ENCODE measurements around the gene IFIT2. TPM values are rescaled to one million over a fixed set of nuclear protein-coding genes. Genes with fewer than 3 reads are reported as not detected.

Gene IFIT2
- total RNA-seq, 1 experiment from 2014 or later = 1.0 TPM

DNA sequence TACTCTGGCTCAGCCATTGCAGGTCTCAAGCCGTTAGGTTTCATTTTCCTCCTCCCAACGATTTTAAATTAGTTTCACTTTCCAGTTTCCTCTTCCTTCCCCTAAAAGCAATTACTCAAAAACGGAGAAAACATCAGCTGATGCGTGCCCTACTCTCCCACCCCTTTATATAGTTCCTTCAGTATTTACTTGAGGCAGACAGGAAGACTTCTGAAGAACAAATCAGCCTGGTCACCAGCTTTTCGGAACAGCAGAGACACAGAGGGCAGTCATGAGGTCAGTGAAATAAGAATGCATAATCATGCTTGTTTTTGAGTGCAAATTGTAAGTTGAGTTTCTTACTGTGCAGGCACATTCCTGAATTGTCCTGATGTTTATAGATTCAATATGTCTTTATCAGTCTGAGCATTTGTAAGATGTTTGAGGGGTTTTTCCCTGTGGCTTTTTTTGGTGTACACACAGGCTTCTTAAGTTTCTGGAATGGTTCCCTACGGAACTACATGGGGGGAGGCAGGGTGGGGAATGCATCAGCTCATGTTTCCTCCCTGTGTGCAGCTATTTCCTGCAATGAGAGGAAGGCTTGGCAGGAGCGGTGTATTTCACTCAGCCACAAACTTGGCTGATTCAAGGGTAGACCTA, 26.1 kb downstream of the IFIT2 start, which contains the start of gene IFIT3 (continued):
- peak; percentile 26; the same call in 1 of the 2 replicates for TF ChIP-seq SIN3A (IDR thresholded peaks at IDR 0.05; ENCODE audit: low read depth)
- TF ChIP-seq CBX3 (IDR thresholded peaks at IDR 0.05; ENCODE audit: low read depth) = peak; percentile 50; the same call in 1 of the 2 replicates
- peak; percentile 40 for TF ChIP-seq POLR2A (IDR thresholded peaks at IDR 0.05; ENCODE audit: borderline replicate concordance, extremely low read depth, insufficient read depth, insufficient read length)
- no peak for TF ChIP-seq ZFX (IDR thresholded peaks at IDR 0.05)
- TF ChIP-seq EZH2 (IDR thresholded peaks at IDR 0.05) = no peak

GRCh38 chr10:89329151-89329550, 27.3 kb downstream of the IFIT2 start:
- H3K4me1 ChIP-seq (ENCODE audit: control insufficient read depth in 1 of 2, insufficient read depth in 2 of 2, low read length in 2 of 2) = peaks cover 12 to 30% of the 10 kb centered on the region in 2 experiments; a peak in 3 of 4 replicates
- H3K4me2 ChIP-seq (ENCODE audit: low read length) = no peak overlapping the region
- ATAC-seq (no peak), DNase-seq (ENCODE audit: low read depth, low spot score) (no peak)
- H3K4me3 ChIP-seq (replicated peaks in 1 of 2; ENCODE audit: low read depth in 1 of 2, low read length in 2 of 2) = no peak overlapping the region
- no peak overlapping the region for H3K9ac ChIP-seq (ENCODE audit: low read length)
- TF ChIP-seq CTCF (IDR thresholded peaks at IDR 0.05 in 2 of 3, conservative IDR thresholded peaks at IDR 0.05 in 1 of 3; ENCODE audit: borderline replicate concordance in 1 of 3, insufficient read depth in 1 of 3, low read depth in 2 of 3, low read length in 2 of 3) (no peak), REST (IDR thresholded peaks at IDR 0.05; ENCODE audit: low read depth) (no peak), EGR1 (IDR thresholded peaks at IDR 0.05; ENCODE audit: low read depth) (no peak), ZNF274 (IDR thresholded peaks at IDR 0.05; ENCODE audit: low read depth, low read length) (no peak), SIN3A (IDR thresholded peaks at IDR 0.05; ENCODE audit: low read depth) (no peak), CBX3 (IDR thresholded peaks at IDR 0.05; ENCODE audit: low read depth) (no peak), JUND (IDR thresholded peaks at IDR 0.05) (no peak), FOSL1 (IDR thresholded peaks at IDR 0.05; ENCODE audit: low read depth) (no peak), CEBPB (IDR thresholded peaks at IDR 0.05; ENCODE audit: low read depth) (no peak), TCF7L2 (IDR thresholded peaks at IDR 0.05; ENCODE audit: borderline replicate concordance, extremely low read depth, insufficient read depth, insufficient read length) (no peak)
- TF ChIP-seq, protein P1, sequence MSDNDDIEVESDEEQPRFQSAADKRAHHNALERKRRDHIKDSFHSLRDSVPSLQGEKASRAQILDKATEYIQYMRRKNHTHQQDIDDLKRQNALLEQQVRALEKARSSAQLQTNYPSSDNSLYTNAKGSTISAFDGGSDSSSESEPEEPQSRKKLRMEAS (IDR thresholded peaks at IDR 0.05) = no peak
- TF ChIP-seq, protein P2, sequence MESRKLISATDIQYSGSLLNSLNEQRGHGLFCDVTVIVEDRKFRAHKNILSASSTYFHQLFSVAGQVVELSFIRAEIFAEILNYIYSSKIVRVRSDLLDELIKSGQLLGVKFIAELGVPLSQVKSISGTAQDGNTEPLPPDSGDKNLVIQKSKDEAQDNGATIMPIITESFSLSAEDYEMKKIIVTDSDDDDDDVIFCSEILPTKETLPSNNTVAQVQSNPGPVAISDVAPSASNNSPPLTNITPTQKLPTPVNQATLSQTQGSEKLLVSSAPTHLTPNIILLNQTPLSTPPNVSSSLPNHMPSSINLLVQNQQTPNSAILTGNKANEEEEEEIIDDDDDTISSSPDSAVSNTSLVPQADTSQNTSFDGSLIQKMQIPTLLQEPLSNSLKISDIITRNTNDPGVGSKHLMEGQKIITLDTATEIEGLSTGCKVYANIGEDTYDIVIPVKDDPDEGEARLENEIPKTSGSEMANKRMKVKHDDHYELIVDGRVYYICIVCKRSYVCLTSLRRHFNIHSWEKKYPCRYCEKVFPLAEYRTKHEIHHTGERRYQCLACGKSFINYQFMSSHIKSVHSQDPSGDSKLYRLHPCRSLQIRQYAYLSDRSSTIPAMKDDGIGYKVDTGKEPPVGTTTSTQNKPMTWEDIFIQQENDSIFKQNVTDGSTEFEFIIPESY (IDR thresholded peaks at IDR 0.05; ENCODE audit: extremely low read depth, insufficient replicate concordance, low read length) = no peak
- POLR2A ChIA-PET = interaction anchor here (1.3 to 1.4 kb wide), 2 partner anchors 8 to 35 kb away, joined by 3 to 7 read pairs; no protein-coding TSS in a partner anchor
- H3K9me2 ChIP-seq (ENCODE audit: insufficient read depth) = no peaks in the 10 kb centered on the region
- BruUV-seq (replicated peaks) = no TSS peak
- no peaks in the 10 kb centered on the region for H4K20me1 ChIP-seq (ENCODE audit: insufficient read depth)
- RAD21 ChIA-PET (ENCODE audit: low non-redundant PET in 1 of 2, low total read pairs in 2 of 2, uncharacterized antibody in 2 of 2, unreplicated experiment in 2 of 2) = no interaction called here
- no peak overlapping the region for H2AFZ ChIP-seq (ENCODE audit: low read depth, low read length, poor library complexity, severe bottlenecking)
- H3K79me2 ChIP-seq (ENCODE audit: insufficient read depth, low read length) = no peaks in the 10 kb centered on the region
- no peaks in the 10 kb centered on the region for H3K9me3 ChIP-seq (ENCODE audit: control insufficient read depth in 1 of 2, insufficient read depth in 1 of 2, low read depth in 1 of 2, low read length in 2 of 2)
- H3K36me3 ChIP-seq (ENCODE audit: control insufficient read depth in 1 of 2, insufficient read depth in 2 of 2, low read length in 2 of 2) = no peaks in the 10 kb centered on the region
- H3K27ac ChIP-seq (ENCODE audit: low read depth, low read length) = no peak overlapping the region
- H3K27me3 ChIP-seq (ENCODE audit: insufficient read depth, low read length) = no peaks in the 10 kb centered on the region
- intact Hi-C loops (cut with micrococcal nuclease) = no loop called here
- CTCF ChIA-PET = no interaction called here

Measured in HCT116 (cell line).